HG03064 (cell line): ENCODE measurements around the gene MTF1.
"Not testable (repeated sequence)": the region's sequence is repeated elsewhere in the genome, so short reads cannot be mapped to it uniquely, and the experiment has no call there.

Experiments used
- ATAC-seq: cut with Tn5 transposase; IDR thresholded peaks from one replicate; pipeline ENCODE4 v1.9.1; 2021; ENCODE audit warnings: low read depth; ENCODE audit not compliant: unreplicated experiment

Gene MTF1

DNA sequence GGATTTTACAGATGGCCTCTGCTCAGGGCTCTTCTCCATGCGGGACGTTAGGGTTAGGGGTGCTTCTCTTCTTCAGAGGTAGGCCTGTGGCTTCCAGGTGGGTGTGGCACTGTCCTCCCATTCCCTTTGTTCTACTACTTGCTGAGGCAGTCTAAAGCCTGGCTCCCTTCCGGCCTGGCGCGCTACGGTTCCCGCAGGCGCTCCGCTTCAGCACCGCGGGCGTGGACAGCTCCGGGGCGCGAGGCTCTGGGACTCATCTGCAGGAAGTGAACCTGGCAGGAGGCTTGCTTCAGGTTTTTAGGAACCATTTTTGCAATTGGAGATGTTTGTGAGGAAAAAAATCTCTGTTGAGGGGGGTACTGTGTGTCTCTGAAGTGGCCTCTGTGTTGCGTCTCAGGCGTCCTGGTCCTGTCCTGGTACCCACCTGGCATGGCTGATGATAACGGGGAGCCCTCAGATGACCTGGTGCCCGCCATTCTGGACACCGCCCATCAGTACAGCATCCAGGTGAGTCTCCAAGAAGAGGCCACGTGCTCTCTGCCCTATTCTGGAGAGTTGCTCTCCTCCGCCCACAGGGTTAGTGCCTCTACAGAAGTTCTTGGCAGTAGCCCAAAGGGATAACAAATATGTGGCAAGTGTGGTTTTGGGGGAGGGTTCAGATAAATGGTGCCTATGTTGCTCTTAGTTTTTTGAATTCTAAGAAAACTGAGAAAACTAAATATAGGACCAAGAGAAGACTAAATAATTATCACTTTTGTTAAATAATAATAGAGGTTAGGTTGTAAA lies 63.9 kb downstream of the MTF1 start:
- no peak for ATAC-seq

DNA sequence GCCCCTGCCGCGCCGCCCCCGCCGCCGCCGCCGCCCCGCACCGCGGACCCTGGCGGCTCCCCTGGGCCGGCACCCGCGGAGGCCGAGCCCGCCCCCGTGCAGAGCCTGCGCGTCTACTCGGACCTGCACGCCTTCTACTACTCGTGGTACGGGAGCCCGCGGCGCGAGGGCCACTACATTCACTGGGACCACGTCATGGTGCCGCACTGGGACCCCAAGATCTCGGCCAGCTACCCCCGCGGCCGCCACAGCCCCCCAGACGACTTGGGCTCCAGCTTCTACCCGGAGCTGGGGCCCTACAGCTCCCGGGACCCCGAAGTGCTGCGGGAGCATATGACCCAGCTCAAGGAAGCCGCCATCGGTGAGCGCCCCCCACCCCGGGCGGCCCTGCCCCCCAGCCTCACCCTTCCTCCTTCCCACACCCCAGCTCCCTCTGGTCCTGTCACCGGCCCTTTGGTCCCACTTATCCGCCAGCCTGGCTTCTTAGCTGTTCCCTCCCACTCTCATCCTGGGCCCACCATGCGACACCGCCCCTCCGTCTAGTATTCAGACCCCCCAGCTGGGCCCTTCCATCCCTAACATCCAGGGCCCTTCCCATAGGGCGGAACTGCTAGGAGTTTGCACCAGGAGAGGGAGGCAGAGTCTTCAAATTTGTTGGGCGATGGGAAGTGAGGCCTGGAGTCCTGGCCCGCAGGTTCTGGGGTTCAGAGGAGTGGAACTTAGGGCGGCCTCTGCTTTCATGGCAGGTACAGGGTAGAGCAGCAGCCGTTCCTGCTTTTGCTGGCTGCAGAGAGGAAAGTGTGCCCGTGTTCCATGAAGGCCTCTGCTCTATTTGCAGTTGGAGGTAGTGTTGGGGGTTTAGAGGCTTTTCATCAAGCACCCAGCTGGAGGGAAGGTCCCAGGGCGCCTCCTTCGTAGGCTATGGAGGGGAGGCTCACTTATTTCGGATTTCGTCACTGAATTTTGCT lies 64.7 kb downstream of the MTF1 start:
- ATAC-seq, result peak; percentile 22

DNA sequence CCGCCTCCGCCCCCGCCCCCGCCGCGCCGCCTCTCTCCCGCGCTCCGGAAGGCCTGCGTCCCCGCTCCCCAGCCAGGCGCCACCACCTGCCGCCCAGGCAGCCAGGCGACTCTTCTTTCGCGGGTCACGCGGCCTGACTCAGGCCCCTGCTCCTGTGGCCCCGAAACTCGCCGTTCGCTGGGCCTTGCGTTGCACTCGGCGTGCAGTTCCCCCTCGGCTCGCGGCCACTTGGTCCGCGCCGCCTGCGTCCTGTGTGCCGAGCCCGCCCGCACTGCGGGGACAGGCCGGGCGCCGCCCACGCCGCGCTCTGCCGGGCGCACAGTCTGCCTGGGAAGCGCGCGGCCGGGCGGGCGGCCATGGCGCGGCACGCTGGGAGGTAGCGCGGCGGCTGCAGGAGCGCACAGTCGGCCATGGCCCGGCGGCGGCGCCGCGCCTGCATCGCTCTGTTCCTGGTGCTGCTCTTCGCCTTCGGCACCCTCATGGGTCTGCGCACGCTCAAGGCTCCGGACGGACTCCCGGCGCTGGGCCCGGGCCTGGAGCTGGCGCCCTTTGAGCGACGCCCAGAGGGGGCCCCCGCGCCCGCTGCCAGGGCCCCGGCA lies 65.5 kb downstream of the MTF1 start, which contains the start of gene MANEAL:
TSS of gene MANEAL (plus strand) at position 75 of the 599 bp plus-strand sequence. CDS start at position 411, 336 bp downstream.
- peak; percentile 66 for ATAC-seq

DNA sequence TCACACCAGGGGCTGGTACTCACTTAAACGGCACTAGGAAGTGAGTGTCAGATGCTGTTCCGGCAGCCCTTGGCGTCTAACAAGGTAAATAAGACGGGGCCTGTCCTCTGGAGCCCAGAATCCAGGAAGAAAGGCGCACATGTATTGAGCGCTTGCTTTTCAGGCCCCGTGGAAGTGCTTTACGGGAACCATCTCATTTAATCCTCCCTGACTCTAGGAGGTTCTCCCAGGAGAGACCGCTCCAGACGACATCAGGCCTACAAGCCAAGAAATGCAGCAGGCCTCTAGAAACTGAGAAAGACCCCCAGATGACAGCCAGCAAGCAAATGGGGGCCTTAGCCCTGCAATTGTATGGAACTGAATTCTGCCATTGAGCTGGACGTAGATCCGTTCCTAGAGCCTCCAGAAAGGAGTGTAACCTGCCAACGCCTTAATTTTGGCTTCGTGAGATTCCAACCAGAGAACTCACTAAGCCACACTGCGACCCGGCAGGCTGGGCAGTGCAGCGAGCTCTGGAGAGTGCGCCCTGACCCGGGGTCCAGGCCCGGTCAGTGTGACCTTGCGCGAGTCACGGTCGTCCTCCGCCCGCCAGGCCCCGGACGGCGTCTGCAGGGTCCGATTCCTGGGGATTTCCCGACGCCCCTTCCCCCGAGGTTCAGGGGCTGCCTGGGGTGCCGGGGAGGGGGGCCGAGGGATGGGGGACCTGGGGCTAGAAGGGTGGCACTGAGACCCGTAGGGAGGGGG lies 66.3 kb downstream of the MTF1 start:
- no peak for ATAC-seq

GRCh38 chr1:37782491-37782890 lies 76.9 kb downstream of the MTF1 start:
- ATAC-seq, result no peak

DNA sequence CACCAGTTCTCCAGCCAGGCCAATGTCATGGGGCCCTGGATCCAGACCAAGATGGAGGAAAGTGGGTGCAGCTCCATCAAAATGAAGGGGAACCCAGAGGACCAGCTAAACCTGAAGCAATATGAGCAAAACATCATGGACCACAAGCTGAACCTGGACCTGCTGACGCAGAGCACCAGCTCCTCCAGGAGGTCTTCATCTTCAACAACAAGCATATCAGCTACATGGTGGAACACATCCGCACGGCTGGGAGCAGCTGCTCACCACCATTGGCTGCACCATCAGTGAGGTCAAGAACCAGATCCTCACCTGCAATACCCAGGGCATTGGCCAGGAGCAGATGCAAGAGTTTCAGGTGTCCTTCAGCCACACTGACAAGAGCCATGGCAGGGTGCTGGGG lies 80.7 kb downstream of the MTF1 start:
- no peak for ATAC-seq

- ATAC-seq, result no peak
Measured at GRCh38 chr1:37776946-37777516, 82.4 kb downstream of the MTF1 start.

DNA sequence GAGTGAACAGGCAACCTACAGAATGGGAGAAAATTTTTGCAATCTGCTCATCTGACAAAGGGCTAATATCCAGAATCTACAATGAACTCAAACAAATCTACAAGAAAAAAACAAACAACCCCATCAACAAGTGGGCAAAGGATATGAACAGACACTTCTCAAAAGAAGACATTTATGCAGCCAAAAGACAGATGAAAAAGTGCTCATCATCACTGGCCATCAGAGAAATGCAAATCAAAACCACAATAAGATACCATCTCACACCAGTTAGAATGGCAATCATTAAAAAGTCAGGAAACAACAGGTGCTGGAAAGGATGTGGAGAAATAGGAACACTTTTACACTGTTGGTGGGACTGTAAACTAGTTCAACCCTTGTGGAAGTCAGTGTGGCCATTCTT lies 88.0 kb downstream of the MTF1 start:
- not testable (repeated sequence) for ATAC-seq

DNA sequence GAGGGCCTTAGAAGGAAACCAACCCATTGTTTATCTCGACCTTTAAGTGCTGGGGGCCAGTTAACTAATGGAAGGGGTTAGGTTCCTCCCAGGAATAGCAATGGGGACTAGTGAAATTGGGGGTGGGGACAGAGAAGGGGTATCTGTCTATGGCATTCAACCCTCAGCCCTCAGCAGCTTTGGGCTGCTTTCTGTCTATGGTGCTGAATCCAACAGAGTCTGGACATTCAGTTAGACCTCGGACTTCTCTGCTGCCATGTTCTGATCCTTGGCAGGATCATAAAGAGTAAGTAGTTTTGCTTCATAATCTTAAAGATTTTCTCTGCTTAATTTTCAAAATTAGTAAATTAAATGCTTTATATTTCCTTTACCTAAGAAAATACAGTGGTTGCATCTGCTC lies 91.9 kb downstream of the MTF1 start:
- ATAC-seq, result no peak

DNA sequence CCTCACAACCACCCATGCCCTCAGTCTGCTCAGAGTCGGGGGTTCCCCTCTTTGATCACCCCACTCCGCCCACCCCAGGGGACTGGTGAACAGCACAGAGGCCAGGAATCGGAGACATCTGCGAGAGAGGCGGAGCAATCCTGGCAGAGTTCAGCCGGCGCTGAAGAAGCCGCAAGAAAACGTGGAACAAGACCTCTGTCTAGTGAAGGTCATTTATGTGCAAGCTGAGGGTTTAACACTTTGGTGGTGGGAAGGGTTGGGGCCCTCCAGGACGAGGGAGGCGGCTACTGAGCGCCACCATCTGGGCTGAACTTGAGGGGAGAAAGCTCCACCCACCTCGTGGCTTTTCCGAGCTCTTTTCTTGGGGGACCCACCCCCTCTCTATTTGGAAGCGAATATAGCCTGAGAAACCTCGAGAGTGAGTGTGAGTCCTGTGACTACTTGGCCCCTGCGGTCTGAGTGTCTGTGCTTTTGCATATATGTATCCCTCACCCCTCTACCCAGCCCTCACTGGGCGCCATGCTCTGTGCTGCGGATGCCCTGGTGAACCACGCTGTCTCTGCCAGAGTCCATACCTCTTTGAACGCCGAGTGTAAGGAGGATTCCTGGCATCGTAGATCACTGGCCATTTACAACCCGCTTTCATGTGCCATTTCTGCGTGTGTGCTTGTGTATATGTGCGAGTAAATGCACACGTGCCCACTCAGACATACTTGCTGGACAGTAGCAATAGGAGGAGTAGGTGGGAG lies 93.3 kb downstream of the MTF1 start:
- ATAC-seq, result no peak

DNA sequence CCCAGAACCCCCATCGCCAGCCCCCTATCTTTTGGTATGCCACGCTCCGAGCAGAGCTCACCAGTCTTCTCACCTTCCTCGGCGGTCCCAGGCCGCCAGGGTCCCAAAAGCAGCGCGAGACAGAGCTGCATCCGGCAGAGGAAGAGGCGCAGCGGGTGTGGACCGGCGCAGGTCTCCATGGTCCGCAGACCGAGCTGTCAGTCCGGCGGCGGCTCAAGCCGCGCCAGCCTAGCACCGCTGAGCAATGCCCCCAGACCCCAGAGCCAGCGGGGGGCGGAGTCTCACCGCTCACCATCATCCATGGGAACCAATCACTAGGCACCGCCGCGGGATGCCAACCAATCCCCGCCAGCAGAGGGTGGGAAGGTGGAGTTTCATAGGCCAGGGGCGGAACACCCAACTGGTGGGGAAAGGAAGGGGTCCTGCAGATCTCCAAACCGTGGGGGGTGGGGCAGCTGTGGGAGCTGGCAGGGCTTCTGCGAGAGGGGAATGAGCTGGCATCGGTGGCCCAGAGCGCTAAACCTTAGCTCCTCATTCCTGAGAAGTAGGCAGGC lies 94.4 kb downstream of the MTF1 start, which contains the start of gene EPHA10:
TSS of gene EPHA10 (minus strand) at position 233 of the 554 bp plus-strand sequence. CDS start at position 179, 54 bp downstream.
- ATAC-seq, result no peak

DNA sequence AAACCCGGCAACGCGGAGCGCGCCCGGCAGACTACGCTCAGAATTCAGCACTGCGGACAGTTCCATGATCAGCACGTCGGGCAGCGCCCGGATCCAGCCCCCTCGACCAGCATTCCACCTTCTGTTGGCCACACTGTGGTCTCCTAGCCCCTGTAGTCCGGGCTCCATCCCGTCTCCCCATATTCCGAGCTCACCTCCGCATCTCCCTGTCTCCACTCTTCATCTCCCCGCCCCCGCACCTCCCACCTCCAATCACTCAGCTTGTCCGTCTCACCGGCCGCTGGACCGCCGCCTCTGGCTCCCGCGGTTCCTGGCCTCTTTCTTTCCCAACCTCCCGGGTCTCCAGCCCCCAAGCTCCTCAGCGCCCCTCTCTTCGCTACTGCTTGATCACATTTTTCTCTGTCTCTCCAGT lies 95.0 kb downstream of the MTF1 start:
- ATAC-seq, result no peak

DNA sequence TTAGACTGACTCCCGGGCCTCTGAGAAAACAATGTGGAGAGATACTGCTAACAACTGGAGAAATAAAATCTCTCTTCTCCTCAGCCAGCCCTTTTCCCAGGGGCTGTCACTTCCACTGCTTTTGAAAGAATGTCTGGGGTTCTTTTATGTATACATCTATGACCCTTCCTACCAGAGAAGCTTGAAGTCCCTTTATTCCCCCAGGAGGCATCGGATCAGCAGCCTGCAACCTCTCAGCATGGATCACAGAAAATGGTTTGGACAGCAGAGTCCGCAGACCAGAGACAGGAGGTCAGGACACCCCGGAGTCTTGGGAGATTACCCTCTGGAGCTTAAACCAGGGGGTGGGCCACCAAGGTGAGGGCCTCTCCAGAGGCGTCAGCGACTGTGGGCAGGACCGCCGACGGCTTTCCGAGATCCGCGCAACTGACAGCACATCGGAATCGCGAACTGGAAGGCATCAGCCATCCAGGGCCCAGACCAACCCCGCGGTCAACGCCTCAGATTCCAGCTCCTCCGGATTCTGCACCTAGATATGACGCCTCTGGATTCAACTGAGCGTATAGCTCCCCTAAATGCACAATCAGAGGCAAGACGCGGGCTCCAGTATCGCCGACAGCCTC lies 95.5 kb downstream of the MTF1 start:
- no peak for ATAC-seq

GRCh38 chr1:37762516-37762915 lies 96.9 kb downstream of the MTF1 start:
- no peak for ATAC-seq

DNA sequence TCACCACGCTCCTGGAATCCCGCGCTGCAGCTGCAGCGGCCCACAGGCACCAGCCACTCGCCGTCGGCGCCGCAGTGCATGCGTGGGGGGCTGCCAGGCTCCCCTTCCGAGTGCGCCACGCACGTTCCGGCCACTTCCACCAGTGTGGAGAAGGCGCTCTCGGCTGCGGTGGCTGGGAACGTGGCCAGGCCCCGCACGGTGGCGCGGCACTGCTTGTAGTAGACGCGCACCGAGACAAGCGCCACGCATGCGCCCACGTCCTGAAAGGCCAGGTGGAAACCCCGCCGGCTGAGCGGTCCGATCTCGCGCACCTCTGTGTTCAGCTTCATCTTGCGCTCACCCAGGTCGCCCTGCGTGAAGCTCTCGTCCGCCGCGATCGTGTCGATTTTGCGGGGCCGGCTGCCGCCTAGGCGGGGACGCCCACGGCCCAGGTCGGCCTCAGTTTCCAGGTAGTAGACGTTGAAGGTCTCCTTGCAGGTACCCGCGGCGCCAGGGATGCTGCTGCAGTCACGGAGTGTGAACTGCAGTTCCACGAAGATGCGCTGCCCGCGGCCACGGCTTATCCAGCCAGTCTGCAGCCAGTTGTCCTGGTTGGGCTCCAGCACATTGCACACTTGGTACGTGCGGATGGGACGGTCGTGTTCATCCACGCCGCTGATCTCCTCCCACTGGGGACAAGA lies 97.8 kb downstream of the MTF1 start:
- ATAC-seq, result no peak
